ENCODE data around the gene FABP1. TPM values are rescaled to one million over a fixed set of nuclear protein-coding genes. Genes with fewer than 3 reads are reported as not detected.

FABP1 gene
- total RNA-seq, 1 experiment from 2014 or later = not detected

DNA sequence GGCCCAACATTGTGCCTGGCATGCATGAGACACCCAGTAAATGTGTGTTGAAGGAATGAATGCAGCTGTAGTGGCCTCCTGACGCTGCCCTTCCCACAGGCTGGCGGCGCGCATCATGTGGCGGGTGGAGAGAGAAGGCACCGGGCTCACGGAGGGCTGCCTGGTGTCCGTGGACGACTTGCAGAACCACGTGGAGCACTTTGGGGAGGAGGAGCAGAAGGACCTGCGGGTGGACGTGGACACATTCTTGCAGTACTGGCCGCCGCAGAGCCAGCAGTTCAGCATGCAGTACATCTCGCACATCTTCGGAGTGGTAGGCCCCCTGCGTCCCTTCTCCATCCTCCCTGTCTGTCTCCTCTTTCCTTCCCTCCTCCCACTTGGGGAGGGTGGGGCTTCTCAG, 40.1 kb downstream of the FABP1 start:
- DNase-seq (ENCODE audit: low spot score) = no peak
- no peaks in the 10 kb centered on the region for H3K9me3 ChIP-seq (ENCODE audit: low read depth, low read length, poor library complexity, severe bottlenecking)
- H3K4me3 ChIP-seq (ENCODE audit: low read depth, low read length, poor library complexity, severe bottlenecking) = no peak overlapping the region
- POLR2A ChIA-PET (ENCODE audit: low non-redundant PET) = no interaction called here
- H3K36me3 ChIP-seq (ENCODE audit: insufficient read depth, low read length, poor library complexity, severe bottlenecking) = no peaks in the 10 kb centered on the region
- intact Hi-C loops (cut with micrococcal nuclease; ENCODE audit: unreplicated experiment) = no loop called here
- no peak overlapping the region for H3K27ac ChIP-seq (ENCODE audit: low read depth, low read length, poor library complexity, severe bottlenecking)
- CTCF ChIA-PET = no interaction called here
- no peaks in the 10 kb centered on the region for H3K4me1 ChIP-seq (ENCODE audit: insufficient read depth, low read length, poor library complexity, severe bottlenecking)
- H3K27me3 ChIP-seq (replicated peaks; ENCODE audit: insufficient read depth, low read depth, low read length, poor library complexity) = no peaks in the 10 kb centered on the region
- no TSS peak for BruUV-seq (replicated peaks)
- TF ChIP-seq, protein P1, sequence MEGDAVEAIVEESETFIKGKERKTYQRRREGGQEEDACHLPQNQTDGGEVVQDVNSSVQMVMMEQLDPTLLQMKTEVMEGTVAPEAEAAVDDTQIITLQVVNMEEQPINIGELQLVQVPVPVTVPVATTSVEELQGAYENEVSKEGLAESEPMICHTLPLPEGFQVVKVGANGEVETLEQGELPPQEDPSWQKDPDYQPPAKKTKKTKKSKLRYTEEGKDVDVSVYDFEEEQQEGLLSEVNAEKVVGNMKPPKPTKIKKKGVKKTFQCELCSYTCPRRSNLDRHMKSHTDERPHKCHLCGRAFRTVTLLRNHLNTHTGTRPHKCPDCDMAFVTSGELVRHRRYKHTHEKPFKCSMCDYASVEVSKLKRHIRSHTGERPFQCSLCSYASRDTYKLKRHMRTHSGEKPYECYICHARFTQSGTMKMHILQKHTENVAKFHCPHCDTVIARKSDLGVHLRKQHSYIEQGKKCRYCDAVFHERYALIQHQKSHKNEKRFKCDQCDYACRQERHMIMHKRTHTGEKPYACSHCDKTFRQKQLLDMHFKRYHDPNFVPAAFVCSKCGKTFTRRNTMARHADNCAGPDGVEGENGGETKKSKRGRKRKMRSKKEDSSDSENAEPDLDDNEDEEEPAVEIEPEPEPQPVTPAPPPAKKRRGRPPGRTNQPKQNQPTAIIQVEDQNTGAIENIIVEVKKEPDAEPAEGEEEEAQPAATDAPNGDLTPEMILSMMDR (conservative IDR thresholded peaks at IDR 0.05; ENCODE audit: low read depth, low read length) = no peak

DNA sequence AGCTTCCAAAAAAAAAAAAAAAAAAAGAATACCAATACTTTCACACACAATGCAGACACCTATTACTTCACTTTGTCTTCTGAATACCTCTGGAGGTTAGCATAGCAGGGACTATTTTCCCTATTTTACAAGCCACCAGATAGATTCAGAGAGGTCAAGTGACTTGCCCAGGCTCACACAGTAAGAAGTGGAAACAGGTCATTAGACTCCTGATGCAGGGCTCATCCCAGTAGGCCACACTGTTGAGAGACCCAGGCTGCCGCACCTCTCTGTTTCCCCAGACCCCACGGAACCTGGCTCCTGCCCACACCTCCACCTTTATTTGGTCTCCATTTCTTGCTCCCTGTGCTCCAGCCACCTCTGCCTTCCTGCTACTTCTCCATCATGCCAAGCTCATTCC, 40.8 kb downstream of the FABP1 start:
- ChIA-PET CTCF (no interaction called here), POLR2A (ENCODE audit: low non-redundant PET) (no interaction called here)
- intact Hi-C loops (cut with micrococcal nuclease; ENCODE audit: unreplicated experiment) = no loop called here
- Histone ChIP-seq H3K4me1 (ENCODE audit: insufficient read depth, low read length, poor library complexity, severe bottlenecking) (no peaks in the 10 kb centered on the region), H3K27me3 (replicated peaks; ENCODE audit: insufficient read depth, low read depth, low read length, poor library complexity) (no peaks in the 10 kb centered on the region), H3K27ac (ENCODE audit: low read depth, low read length, poor library complexity, severe bottlenecking) (no peak overlapping the region), H3K9me3 (ENCODE audit: low read depth, low read length, poor library complexity, severe bottlenecking) (no peaks in the 10 kb centered on the region), H3K36me3 (ENCODE audit: insufficient read depth, low read length, poor library complexity, severe bottlenecking) (no peaks in the 10 kb centered on the region), H3K4me3 (ENCODE audit: low read depth, low read length, poor library complexity, severe bottlenecking) (no peak overlapping the region)
- TF ChIP-seq EZH2 (IDR thresholded peaks at IDR 0.05; ENCODE audit: borderline replicate concordance, low read depth, low read length, poor library complexity, severe bottlenecking) = no peak
- TF ChIP-seq, protein P1 (conservative IDR thresholded peaks at IDR 0.05; ENCODE audit: low read depth, low read length) = no peak
- no TSS peak for BruUV-seq (replicated peaks)
- DNase-seq (ENCODE audit: low spot score) = no peak

- TF ChIP-seq EZH2 (IDR thresholded peaks at IDR 0.05; ENCODE audit: borderline replicate concordance, low read depth, low read length, poor library complexity, severe bottlenecking) = no peak
- TF ChIP-seq, protein P1 (conservative IDR thresholded peaks at IDR 0.05; ENCODE audit: low read depth, low read length) = no peak
- no TSS peak for BruUV-seq (replicated peaks)
- H3K4me1 ChIP-seq (ENCODE audit: insufficient read depth, low read length, poor library complexity, severe bottlenecking) = no peaks in the 10 kb centered on the region
- POLR2A ChIA-PET (ENCODE audit: low non-redundant PET) = no interaction called here
- intact Hi-C loops (cut with micrococcal nuclease; ENCODE audit: unreplicated experiment) = no loop called here
- DNase-seq (ENCODE audit: low spot score) = no peak
- CTCF ChIA-PET = no interaction called here
- no peaks in the 10 kb centered on the region for H3K27me3 ChIP-seq (replicated peaks; ENCODE audit: insufficient read depth, low read depth, low read length, poor library complexity)
- H3K9me3 ChIP-seq (ENCODE audit: low read depth, low read length, poor library complexity, severe bottlenecking) = no peaks in the 10 kb centered on the region
- H3K4me3 ChIP-seq (ENCODE audit: low read depth, low read length, poor library complexity, severe bottlenecking) = no peak overlapping the region
- no peaks in the 10 kb centered on the region for H3K36me3 ChIP-seq (ENCODE audit: insufficient read depth, low read length, poor library complexity, severe bottlenecking)
- no peak overlapping the region for H3K27ac ChIP-seq (ENCODE audit: low read depth, low read length, poor library complexity, severe bottlenecking)
These were observed 41.5 kb downstream of the FABP1 start for GRCh38 chr2:88086401-88086800.
